IPS-18c (cell line): ENCODE measurements around the gene TP53TG3B.
"Not testable (repeated sequence)": the region's sequence is repeated elsewhere in the genome, so short reads cannot be mapped to it uniquely, and the experiment has no call there.

Experiments
- H3K4me3 ChIP-seq: 2 replicates; pipeline ENCODE4 v1.7.0; 2013; ENCODE audit warnings: low read depth, mild to moderate bottlenecking, low read length, moderate library complexity; ENCODE audit not compliant: insufficient read depth
- H3K9me3 ChIP-seq: one replicate; pipeline ENCODE4 v1.6.1; 2013; ENCODE audit warnings: mild to moderate bottlenecking, low read length, moderate library complexity; ENCODE audit not compliant: control insufficient read depth, insufficient read depth

Gene TP53TG3B, protein sequence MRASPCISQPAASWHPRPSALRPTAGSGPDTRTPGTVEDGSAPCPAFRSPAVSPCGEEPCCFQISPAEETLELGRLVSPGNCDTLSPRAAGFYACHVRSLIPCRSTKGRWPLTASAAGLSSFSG

DNA sequence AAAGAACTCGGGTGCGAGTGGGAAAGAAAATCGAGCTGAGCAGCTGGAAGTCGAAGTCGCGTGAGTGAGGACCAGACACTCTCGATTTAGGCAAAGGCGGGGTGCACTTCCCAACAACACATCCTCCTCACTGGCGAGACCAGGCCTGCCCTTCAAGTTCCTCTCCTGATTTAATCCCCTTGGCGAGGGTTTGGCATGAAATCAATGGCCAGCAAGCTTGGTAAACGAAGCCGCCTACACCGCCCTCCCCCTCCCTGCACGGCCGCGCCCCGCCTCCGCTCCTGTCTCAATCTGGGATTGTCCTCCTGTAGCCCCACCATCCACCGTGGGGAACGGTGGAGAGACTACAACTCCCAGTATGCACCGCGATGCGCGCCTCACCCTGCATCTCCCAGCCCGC is at the start of gene TP53TG3B:
Gene TP53TG3B, plus strand, starts transcription at position 301 of the 400 bp plus-strand sequence. Its CDS starts 68 bp downstream, at position 369.
- not testable (repeated sequence) for H3K9me3 ChIP-seq, H3K4me3 ChIP-seq

DNA sequence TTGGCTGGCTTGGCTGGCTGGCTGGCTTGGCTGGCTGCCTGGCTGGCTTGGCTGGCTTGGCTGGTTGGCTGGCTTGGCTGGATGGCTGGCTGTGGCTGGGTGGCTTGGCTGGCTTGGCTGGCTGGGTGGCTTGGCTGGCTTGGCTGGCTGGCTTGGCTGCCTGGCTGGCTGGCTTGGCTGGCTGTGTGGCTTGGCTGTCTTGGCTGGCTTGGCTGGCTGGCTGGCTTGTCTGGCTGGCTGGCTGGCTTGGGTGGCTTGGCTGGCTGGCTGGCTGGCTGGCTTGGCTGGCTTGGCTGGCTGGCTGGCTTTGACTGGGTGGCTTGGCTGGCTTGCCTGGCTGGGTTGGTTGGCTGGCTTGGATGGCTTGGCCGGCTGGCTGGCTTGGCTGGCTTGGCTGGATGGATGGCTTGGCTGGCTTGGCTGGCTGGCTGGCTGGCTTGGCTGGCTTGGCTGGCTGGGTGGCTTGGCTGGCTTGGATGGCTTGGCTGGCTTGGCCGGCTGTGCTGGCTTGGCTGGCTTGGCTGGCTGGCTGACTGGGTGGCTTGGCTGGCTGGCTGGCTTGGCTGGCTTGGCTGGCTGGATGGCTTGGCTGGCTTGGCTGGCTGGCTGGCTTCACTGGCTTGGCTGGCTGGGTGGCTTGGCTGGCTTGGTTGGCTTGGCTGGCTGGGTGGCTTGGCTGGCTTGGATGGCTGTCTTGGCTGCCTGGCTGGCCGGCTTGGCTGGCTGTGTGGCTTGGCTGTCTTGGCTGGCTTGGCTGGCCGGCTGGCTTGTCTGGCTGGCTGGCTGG is 24.2 kb upstream of the TP53TG3B start:
- peaks cover 28% of the 10 kb centered on the region for H3K9me3 ChIP-seq
- H3K4me3 ChIP-seq, result not testable (repeated sequence)

DNA sequence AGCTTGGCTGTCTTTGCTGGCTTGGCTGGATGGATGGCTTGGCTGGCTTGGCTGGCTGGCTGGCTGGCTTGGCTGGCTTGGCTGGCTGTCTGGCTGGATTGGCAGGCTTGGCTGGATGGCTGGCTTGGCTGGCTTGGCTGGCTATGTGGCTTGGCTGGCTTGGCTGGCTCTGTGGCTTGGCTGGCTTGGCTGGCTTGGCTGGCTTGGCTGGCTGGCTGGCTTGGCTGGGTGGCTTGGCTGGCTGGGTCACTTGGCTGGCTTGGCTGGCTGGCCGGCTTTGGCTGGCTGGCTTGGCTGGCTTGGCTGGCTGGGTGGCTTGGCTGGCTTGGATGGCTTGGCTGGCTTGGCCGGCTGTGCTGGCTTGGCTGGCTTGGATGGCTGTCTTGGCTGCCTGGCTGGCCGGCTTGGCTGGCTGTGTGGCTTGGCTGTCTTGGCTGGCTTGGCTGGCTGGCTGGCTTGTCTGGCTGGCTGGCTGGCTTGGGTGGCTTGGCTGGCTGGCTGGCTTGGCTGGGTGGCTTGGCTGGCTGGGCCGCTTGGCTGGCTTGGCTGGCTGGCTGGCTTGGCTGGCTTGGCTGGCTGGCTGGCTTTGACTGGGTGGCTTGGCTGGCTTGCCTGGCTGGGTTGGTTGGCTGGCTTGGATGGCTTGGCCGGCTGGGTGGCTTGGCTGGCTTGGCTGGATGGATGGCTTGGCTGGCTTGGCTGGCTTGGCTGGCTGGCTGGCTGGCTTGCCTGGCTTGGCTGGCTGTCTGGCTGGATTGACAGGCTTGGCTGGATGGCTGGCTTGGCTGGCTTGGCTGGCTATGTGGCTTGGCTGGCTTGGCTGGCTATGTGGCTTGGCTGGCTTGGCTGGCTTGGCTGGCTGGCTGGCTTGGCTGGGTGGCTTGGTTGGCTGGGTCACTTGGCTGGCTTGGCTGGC is 22.8 kb upstream of the TP53TG3B start:
- H3K4me3 ChIP-seq, result not testable (repeated sequence)
- peaks cover 28% of the 10 kb centered on the region for H3K9me3 ChIP-seq

DNA sequence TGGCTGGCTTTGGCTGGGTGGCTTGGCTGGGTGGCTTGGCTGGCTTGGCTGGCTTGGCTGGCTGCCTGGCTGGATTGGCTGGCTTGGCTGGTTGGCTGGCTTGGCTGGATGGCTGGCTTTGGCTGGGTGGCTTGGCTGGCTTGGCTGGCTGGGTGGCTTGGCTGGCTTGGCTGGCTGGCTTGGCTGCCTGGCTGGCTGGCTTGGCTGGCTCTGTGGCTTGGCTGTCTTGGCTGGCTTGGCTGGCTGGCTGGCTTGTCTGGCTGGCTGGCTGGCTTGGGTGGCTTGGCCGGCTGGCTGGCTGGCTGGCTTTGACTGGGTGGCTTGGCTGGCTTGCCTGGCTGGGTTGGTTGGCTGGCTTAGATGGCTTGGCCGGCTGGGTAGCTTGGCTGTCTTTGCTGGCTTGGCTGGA is 22.1 kb upstream of the TP53TG3B start:
- peaks cover 28% of the 10 kb centered on the region for H3K9me3 ChIP-seq
- H3K4me3 ChIP-seq, result not testable (repeated sequence)

DNA sequence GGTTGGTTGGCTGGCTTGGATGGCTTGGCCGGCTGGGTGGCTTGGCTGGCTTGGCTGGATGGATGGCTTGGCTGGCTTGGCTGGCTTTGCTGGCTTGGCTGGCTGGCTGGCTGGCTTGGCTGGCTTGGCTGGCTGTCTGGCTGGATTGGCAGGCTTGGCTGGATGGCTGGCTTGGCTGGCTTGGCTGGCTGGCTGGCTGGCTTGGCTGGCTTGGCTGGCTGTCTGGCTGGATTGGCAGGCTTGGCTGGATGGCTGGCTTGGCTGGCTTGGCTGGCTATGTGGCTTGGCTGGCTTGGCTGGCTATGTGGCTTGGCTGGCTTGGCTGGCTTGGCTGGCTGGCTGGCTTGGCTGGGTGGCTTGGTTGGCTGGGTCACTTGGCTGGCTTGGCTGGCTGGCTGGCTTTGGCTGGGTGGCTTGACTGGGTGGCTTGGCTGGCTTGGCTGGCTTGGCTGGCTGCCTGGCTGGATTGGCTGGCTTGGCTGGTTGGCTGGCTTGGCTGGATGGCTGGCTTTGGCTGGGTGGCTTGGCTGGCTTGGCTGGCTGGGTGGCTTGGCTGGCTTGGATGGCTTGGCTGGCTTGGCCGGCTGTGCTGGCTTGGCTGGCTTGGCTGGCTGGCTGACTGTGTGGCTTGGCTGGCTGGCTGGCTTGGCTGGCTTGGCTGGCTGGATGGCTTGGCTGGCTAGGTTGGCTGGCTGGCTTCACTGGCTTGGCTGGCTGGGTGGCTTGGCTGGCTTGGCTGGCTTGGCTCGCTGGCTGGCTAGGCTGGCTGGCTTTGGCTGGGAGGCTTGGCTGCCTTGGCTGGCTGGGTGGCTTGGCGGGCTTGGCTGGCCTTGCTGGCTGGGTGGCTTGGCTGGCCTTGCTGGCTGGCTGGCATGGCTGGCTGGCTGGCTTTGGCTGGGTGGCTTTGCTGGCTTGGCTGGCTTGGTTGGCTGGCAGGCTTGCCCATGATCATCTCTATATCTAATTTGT is 21.3 kb upstream of the TP53TG3B start:
- not testable (repeated sequence) for H3K4me3 ChIP-seq
- peaks cover 28% of the 10 kb centered on the region for H3K9me3 ChIP-seq
